HAP-1 (cell line): ENCODE measurements around the gene ATG101.

Experiments used
- DNase-seq, 2 experiments: peaks; one replicate each; pipeline ENCODE4 v3.0.0-alpha.2; 2016 to 2020; ENCODE audit warnings: low spot score in 2 of 2
- H3K27me3 ChIP-seq: fragments of 250-450 bp; sonication (Bioruptor Pico); 2 replicates; pipeline ENCODE4 v1.5.1; 2020; ENCODE audit warnings: low read depth, mild to moderate bottlenecking, moderate library complexity
- H3K36me3 ChIP-seq: fragments of 250-450 bp; sonication (Bioruptor Pico); replicated peaks from 2 replicates; pipeline ENCODE4 v1.5.1; 2020; ENCODE audit warnings: mild to moderate bottlenecking
- H3K4me1 ChIP-seq: fragments of 250-450 bp; sonication (Bioruptor Pico); 2 replicates; pipeline ENCODE4 v1.5.1; 2020; ENCODE audit warnings: mild to moderate bottlenecking
- H3K4me3 ChIP-seq: fragments of 250-450 bp; sonication (Bioruptor Pico); 2 replicates; pipeline ENCODE4 v1.5.1; 2020; ENCODE audit warnings: mild to moderate bottlenecking, moderate library complexity
- H3K9me3 ChIP-seq: fragments of 250-450 bp; sonication (Bioruptor Pico); 2 replicates; pipeline ENCODE4 v1.5.1; 2020; ENCODE audit warnings: mild to moderate bottlenecking, moderate library complexity
- in situ Hi-C: fragments of 300-500 bp; cut with MboI; formaldehyde crosslinking; loops from 3 replicates; pipeline ENCODE4 v1.14.3; 2020; ENCODE audit warnings: low sequenced_read_pairs, inconsistent platforms, mixed read lengths

The ATG101 gene

DNA sequence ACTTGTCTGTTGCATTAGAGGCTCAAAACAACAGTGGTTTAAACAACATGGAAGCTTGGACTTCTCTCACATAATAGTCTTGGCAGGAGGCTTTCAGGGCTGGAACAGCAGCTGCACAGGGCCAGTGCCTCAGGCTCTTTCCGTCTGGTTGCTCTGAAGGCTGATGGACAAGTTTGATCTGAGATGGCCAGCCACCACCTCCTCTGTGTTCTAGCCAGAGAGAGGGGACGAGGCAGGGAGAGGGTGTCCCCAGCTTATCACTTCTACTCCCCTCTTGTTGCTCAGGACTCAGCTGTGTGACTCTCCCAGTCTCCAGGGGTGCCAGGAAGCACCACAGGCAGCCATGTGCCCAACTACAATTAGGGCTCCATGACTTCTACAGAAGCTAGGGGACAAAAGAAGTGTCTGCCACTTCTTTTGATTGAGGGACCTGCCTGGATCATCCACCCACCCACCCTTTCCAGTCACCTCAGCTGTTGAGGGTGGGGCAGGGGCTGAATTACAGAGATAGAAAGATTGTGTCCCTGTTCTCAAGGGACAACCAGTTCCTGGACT lies 56.3 kb downstream of the ATG101 start:
- DNase-seq, result no peak
- Histone ChIP-seq H3K4me3 (no peak overlapping the region), H3K9me3 (no peaks in the 10 kb centered on the region), H3K4me1 (peaks cover 13% of the 10 kb centered on the region), H3K36me3 (no peaks in the 10 kb centered on the region), H3K27me3 (no peaks in the 10 kb centered on the region)
- in situ Hi-C loops, result no loop called here
